ENCODE data around the gene COL6A1. TPM values are rescaled to one million over a fixed set of nuclear protein-coding genes. Genes with fewer than 3 reads are reported as not detected.
"Not testable (repeated sequence)": the region's sequence is repeated elsewhere in the genome, so short reads cannot be mapped to it uniquely, and the experiment has no call there.

COL6A1 gene
- total RNA-seq, 3 donors from 2014 or later = 45.0 to 663 (median 114) TPM

DNA sequence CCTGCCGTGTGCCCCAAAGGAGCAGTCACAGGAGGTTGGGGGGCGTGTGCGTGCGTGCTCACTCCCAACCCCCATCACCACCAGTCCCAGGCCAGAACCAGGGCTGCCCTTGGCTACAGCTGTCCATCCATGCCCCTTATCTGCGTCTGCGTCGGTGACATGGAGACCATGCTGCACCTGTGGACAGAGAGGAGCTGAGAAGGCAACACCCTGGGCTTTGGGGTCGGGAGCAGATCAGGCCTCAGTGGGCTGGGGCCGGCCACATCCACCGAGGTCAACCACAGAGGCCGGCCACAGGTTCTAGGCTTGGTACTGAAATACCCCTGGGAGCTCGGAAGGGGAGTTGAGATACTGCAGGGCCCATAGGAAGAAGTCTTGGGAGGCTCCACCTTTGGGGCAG lies 23.5 kb downstream of the COL6A1 start:
- H3K4me1 ChIP-seq (ENCODE audit: low read depth) = no peaks in the 10 kb centered on the region
- TF ChIP-seq, protein P1, sequence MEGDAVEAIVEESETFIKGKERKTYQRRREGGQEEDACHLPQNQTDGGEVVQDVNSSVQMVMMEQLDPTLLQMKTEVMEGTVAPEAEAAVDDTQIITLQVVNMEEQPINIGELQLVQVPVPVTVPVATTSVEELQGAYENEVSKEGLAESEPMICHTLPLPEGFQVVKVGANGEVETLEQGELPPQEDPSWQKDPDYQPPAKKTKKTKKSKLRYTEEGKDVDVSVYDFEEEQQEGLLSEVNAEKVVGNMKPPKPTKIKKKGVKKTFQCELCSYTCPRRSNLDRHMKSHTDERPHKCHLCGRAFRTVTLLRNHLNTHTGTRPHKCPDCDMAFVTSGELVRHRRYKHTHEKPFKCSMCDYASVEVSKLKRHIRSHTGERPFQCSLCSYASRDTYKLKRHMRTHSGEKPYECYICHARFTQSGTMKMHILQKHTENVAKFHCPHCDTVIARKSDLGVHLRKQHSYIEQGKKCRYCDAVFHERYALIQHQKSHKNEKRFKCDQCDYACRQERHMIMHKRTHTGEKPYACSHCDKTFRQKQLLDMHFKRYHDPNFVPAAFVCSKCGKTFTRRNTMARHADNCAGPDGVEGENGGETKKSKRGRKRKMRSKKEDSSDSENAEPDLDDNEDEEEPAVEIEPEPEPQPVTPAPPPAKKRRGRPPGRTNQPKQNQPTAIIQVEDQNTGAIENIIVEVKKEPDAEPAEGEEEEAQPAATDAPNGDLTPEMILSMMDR (IDR thresholded peaks at IDR 0.05) = no peak
- no peaks in the 10 kb centered on the region for H3K36me3 ChIP-seq (ENCODE audit: low read depth)
- no peak overlapping the region for H3K4me3 ChIP-seq
- no peak for DNase-seq
- no peaks in the 10 kb centered on the region for H3K9me3 ChIP-seq
- no peak for ATAC-seq
- intact Hi-C loops (cut with DNase I, micrococcal nuclease) = no loop called here

DNA sequence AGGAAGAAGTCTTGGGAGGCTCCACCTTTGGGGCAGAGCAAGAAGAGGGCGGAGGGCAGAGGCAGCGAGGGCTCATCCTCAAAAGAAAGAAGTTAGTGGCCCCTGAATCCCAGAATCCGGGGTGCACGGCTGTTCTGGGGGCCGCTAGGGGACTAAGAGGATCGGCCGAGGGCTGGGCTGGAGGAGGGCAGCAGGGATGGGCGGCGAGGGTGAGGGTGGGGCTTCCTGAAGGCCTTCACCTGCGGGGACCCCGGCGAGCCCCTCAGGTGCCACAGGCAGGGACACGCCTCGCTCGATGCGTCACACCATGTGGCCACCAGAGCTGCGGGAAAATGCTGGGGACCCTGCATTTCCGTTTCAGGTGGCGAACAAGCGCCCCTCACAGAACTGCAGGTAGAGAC lies 23.9 kb downstream of the COL6A1 start:
- intact Hi-C loops (cut with DNase I, micrococcal nuclease) = no loop called here
- Histone ChIP-seq H3K36me3 (ENCODE audit: low read depth) (no peaks in the 10 kb centered on the region), H3K4me3 (no peak overlapping the region), H3K4me1 (ENCODE audit: low read depth) (no peaks in the 10 kb centered on the region), H3K9me3 (no peaks in the 10 kb centered on the region)
- peak in 1 of 3 donors; percentile 42 for DNase-seq
- TF ChIP-seq, protein P1 (IDR thresholded peaks at IDR 0.05) = no peak
- ATAC-seq = no peak

DNA sequence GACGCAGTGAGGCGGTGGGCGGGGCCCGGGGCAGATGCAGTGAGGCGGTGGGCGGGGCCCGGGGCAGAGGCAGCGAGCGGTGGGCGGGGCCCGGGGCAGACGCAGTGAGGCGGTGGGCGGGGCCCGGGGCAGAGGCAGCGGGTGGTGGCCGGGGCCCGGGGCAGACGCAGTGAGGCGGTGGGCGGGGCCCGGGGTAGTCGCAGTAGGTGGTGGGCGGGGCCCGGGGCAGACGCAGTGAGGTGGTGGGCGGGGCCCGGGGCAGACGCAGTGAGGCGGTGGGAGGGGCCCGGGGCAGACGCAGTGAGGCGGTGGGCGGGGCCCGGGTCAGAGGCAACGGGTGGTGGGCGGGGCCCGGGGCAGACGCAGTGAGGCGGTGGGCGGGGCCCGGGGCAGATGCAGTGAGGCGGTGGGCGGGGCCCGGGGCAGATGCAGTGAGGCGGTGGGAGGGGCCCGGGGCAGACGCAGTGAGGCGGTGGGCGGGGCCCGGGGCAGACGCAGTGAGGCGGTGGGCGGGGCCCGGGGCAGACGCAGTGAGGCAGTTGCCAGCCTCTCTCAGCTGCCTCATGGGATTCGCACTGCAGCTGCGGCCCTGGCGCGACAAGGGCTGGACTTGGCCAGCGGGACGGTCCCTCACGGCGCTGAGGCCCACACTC lies 24.4 kb downstream of the COL6A1 start:
- not testable (repeated sequence) for ATAC-seq

DNA sequence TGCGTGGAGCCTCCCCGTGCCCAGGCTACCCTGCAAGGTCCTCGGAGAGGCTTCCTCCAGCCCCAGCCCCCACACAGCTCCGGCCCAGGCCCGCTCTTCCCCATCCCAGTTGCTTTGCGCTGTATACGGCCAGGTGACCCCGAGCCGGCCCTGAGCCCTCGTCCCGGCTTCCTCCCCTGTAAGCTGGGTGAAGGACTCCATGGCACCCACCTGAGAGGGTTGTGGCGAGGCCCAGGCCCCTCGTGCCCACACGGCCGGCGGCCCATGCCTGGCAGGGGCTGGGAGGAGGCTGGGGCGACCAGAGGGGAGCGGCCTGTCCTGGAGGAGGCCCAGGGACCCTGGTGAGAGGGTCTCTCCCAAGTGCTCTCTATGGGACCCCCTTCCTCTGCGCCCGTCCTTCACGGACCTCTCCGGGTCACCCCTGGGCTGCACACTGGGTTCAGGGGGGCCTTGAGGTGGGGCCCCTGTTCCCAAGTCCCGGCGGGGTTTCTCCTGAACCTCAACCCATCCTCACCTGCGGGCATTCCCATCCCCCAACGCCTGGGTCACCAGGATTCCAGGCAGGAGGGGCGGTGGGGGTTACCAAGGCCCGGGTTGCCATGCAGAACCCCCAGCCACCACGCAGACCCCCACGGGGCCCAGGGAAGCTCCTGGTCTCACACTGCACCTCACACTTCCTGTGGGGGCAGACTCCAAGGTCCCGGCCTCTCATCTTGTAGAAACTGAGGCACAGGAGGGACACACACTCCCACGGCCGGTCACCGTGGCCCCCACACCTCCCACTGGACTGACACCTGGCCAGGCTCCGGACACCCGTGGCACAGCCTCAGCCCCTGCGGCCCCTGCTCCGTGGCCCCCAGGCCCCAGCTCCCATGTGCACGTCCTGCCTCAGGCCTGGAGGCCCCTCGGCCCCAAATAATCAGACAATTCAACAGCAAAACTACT lies 25.2 kb downstream of the COL6A1 start:
- H3K4me1 ChIP-seq (ENCODE audit: low read depth) = no peaks in the 10 kb centered on the region
- DNase-seq = peak in 2 of 3 donors; percentile 14 to 38
- no peak overlapping the region for H3K4me3 ChIP-seq
- TF ChIP-seq, protein P1 (IDR thresholded peaks at IDR 0.05) = no peak
- no peaks in the 10 kb centered on the region for H3K36me3 ChIP-seq (ENCODE audit: low read depth)
- H3K9me3 ChIP-seq = no peaks in the 10 kb centered on the region
- ATAC-seq = no peak
- intact Hi-C loops (cut with DNase I, micrococcal nuclease) = no loop called here

More for the DNA sequence above, 24.4 kb downstream of the COL6A1 start:
- H3K4me3 ChIP-seq; intact Hi-C loops (cut with DNase I, micrococcal nuclease); H3K9me3 ChIP-seq; H3K36me3 ChIP-seq (ENCODE audit: low read depth); H3K4me1 ChIP-seq (ENCODE audit: low read depth): not testable (repeated sequence)
- peak in 1 of 3 donors; percentile 34 for DNase-seq

DNA sequence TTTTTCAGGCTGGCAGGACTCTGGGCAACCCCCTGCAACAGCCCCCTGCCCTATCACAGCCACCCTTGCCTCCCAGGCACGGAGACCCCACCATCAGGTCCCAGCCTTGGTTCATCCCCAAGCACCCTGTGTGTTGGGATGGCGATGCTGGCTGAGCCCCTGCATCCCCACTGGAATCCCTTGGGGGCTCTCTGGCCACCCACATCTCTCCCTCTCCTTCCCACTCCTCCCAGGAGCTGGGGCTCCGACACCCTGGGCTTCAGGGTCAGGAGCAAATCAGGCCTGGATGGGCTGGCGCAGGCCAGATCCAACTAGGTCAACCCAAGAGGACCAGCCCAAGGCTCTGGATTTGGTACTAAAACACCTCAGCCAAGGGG lies 25.9 kb downstream of the COL6A1 start:
- Histone ChIP-seq H3K36me3 (ENCODE audit: low read depth) (no peaks in the 10 kb centered on the region), H3K9me3 (no peaks in the 10 kb centered on the region), H3K4me3 (no peak overlapping the region), H3K4me1 (ENCODE audit: low read depth) (no peaks in the 10 kb centered on the region)
- TF ChIP-seq, protein P1 (IDR thresholded peaks at IDR 0.05) = no peak
- ATAC-seq (no peak), DNase-seq (no peak)
- intact Hi-C loops (cut with DNase I, micrococcal nuclease) = no loop called here
